HCT116 (cell line): ENCODE measurements around the gene ZFYVE1. TPM values are rescaled to one million over a fixed set of nuclear protein-coding genes. Genes with fewer than 3 reads are reported as not detected.
A peak's percentile ranks its signal among the peaks of the same experiment; 100 is the strongest.

Experiments used
- ATAC-seq: fragments of 200-7000 bp; cut with Tn5 transposase; 2 replicates; pipeline ENCODE4 v1.9.1; 2020; ENCODE audit warnings: mild to moderate bottlenecking, moderate library complexity
- Bru-seq: library from RNA; stranded (reverse); fragments of 400-500 nt; gene quantifications from one replicate; lab custom pipeline; 2021; lab: Mats Ljungman, UMichigan
- BruChase-seq, 2 experiments: library from RNA; stranded (reverse); fragments of 400-500 nt; gene quantifications; one replicate each; lab custom pipeline; 2021; lab: Mats Ljungman, UMichigan
- BruUV-seq: library from RNA; stranded (reverse); fragments of 400-500 nt; replicated peaks from 2 replicates; lab custom pipeline; 2021; lab: Mats Ljungman, UMichigan
- CTCF ChIA-PET: fragments of 300-600 bp; sonication (Branson Sonifier 250); formaldehyde crosslinking; loops from one replicate; lab custom pipeline; 2021; ENCODE audit warnings: antibody characterized with exemption; lab: Charles Lee
- POLR2A ChIA-PET: fragments of 300-600, 350-600 bp; sonication (Branson Sonifier 250); formaldehyde crosslinking; loops from one replicate; lab custom pipeline; 2021; ENCODE audit warnings: antibody characterized with exemption; lab: Charles Lee
- RAD21 ChIA-PET, 2 experiments: fragments of 300-600 bp; sonication (Branson Sonifier 250); formaldehyde crosslinking; loops; one replicate each; lab custom pipeline; 2023; ENCODE audit warnings: low total read pairs in 2 of 2; ENCODE audit not compliant: uncharacterized antibody in 2 of 2, unreplicated experiment in 2 of 2, low non-redundant PET in 1 of 2; lab: Charles Lee
- DNase-seq: peaks from one replicate; pipeline ENCODE4 v3.0.0-alpha.2; 2010; ENCODE audit warnings: low read depth, low spot score
- H2AFZ ChIP-seq: fragments of 200-600 bp; shearing (Covaris generic), sonication (generic); 2 replicates; pipeline ENCODE4 v1.6.1; 2017; ENCODE audit warnings: low read depth, mixed run types, mixed read lengths, antibody characterized with exemption, low read length; ENCODE audit not compliant: poor library complexity, severe bottlenecking
- H3K27ac ChIP-seq: 2 replicates; pipeline ENCODE4 v1.5.1; 2012; ENCODE audit warnings: low read depth, low read length
- H3K27me3 ChIP-seq: fragments of 200-600 bp; sonication (generic); 2 replicates; pipeline ENCODE4 v1.6.1; 2016; ENCODE audit warnings: mixed run types, low read length, mixed read lengths; ENCODE audit not compliant: insufficient read depth
- H3K36me3 ChIP-seq, 2 experiments: fragments of 200-500 bp in 1 of 2; fragments of 200-600 bp in 1 of 2; sonication (Bioruptor generic) in 1 of 2; sonication (generic) in 1 of 2; 2 replicates each; pipeline versions ENCODE4 v1.5.1 to v1.6.1; 2014 to 2016; ENCODE audit warnings: low read length in 2 of 2, inconsistent platforms in 1 of 2, mixed read lengths in 1 of 2, mixed run types in 1 of 2; ENCODE audit not compliant: insufficient read depth in 2 of 2, control insufficient read depth in 1 of 2
- H3K4me1 ChIP-seq, 2 experiments: fragments of 200-600 bp in 1 of 2; sonication (generic) in 1 of 2; 2 replicates each; pipeline versions ENCODE4 v1.5.1 to v1.6.1; 2012 to 2017; ENCODE audit warnings: low read length in 2 of 2, inconsistent platforms in 1 of 2, mild to moderate bottlenecking in 1 of 2, mixed read lengths in 1 of 2, mixed run types in 1 of 2, moderate library complexity in 1 of 2; ENCODE audit not compliant: insufficient read depth in 2 of 2, control insufficient read depth in 1 of 2
- H3K4me2 ChIP-seq: fragments of 200-600 bp; sonication (generic); 2 replicates; pipeline ENCODE4 v1.6.1; 2017; ENCODE audit warnings: mixed run types, low read length, mixed read lengths
- H3K4me3 ChIP-seq, 2 experiments: fragments of 200-600 bp in 1 of 2; sonication (generic) in 1 of 2; replicated peaks in 1 of 2; 2 replicates each; pipeline ENCODE4 v1.5.1; 2011 to 2016; ENCODE audit warnings: low read length in 2 of 2, control low read depth in 1 of 2, low read depth in 1 of 2, mild to moderate bottlenecking in 1 of 2, mixed read lengths in 1 of 2, mixed run types in 1 of 2
- H3K79me2 ChIP-seq: fragments of 200-600 bp; sonication (generic); 2 replicates; pipeline ENCODE4 v1.6.1; 2017; ENCODE audit warnings: mild to moderate bottlenecking, mixed run types, low read length, moderate library complexity, mixed read lengths; ENCODE audit not compliant: insufficient read depth
- H3K9ac ChIP-seq: fragments of 200-600 bp; sonication (generic); 2 replicates; pipeline ENCODE4 v1.6.1; 2016; ENCODE audit warnings: low read length, mixed read lengths
- H3K9me2 ChIP-seq: fragments of 200-600 bp; sonication (generic), shearing (Covaris generic); 2 replicates; pipeline ENCODE4 v1.6.1; 2017; ENCODE audit warnings: mixed run types, mild to moderate bottlenecking, moderate library complexity; ENCODE audit not compliant: insufficient read depth
- H3K9me3 ChIP-seq, 2 experiments: fragments of 200-500 bp in 1 of 2; fragments of 200-600 bp in 1 of 2; sonication (Bioruptor generic) in 1 of 2; sonication (generic) in 1 of 2; 2 replicates each; pipeline ENCODE4 v1.6.1; 2014 to 2017; ENCODE audit warnings: low read length in 2 of 2, mixed read lengths in 2 of 2, inconsistent platforms in 1 of 2, low read depth in 1 of 2, mild to moderate bottlenecking in 1 of 2, mixed run types in 1 of 2, moderate library complexity in 1 of 2; ENCODE audit not compliant: control insufficient read depth in 1 of 2, insufficient read depth in 1 of 2
- H4K20me1 ChIP-seq: fragments of 200-600 bp; sonication (generic), shearing (Covaris generic); 2 replicates; pipeline ENCODE4 v1.6.1; 2017; ENCODE audit warnings: mixed run types, mild to moderate bottlenecking, moderate library complexity; ENCODE audit not compliant: insufficient read depth
- CTCF ChIP-seq, 3 experiments: fragments of 200-600 bp in 1 of 3; sonication (generic) in 1 of 3; IDR thresholded peaks in 2 of 3; conservative IDR thresholded peaks in 1 of 3; 2 replicates each; pipeline ENCODE4 v1.5.1; 2012 to 2017; ENCODE audit warnings: low read depth in 2 of 3, low read length in 2 of 3, antibody characterized with exemption in 1 of 3, borderline replicate concordance in 1 of 3, control low read depth in 1 of 3, mild to moderate bottlenecking in 1 of 3, mixed read lengths in 1 of 3, mixed run types in 1 of 3, moderate library complexity in 1 of 3; ENCODE audit not compliant: insufficient read depth in 1 of 3
- EGR1 ChIP-seq: IDR thresholded peaks from 2 replicates; pipeline ENCODE4 v1.6.1; 2012; ENCODE audit warnings: low read depth
- ELF1 ChIP-seq: IDR thresholded peaks from 2 replicates; pipeline ENCODE4 v1.6.1; 2012; ENCODE audit warnings: low read depth, borderline replicate concordance
- EZH2phosphoT487 ChIP-seq: fragments of 200-600 bp; IDR thresholded peaks from 2 replicates; pipeline ENCODE4 v1.6.1; 2018; ENCODE audit warnings: antibody characterized with exemption, borderline replicate concordance
- FOSL1 ChIP-seq: IDR thresholded peaks from 2 replicates; pipeline ENCODE4 v1.6.1; 2012; ENCODE audit warnings: low read depth
- POLR2A ChIP-seq: IDR thresholded peaks from 2 replicates; pipeline ENCODE4 v1.7.0; 2011; ENCODE audit warnings: borderline replicate concordance; ENCODE audit not compliant: insufficient read depth, insufficient read length; ENCODE audit errors: extremely low read depth
- POLR2AphosphoS5 ChIP-seq: IDR thresholded peaks from 2 replicates; pipeline ENCODE4 v1.6.1; 2011; ENCODE audit warnings: mild to moderate bottlenecking, low read depth, low read length, moderate library complexity
- SIN3A ChIP-seq: IDR thresholded peaks from 2 replicates; pipeline ENCODE4 v1.6.1; 2012; ENCODE audit warnings: low read depth
- SP1 ChIP-seq: IDR thresholded peaks from 2 replicates; pipeline ENCODE4 v1.6.1; 2012; ENCODE audit warnings: low read depth
- SRF ChIP-seq: IDR thresholded peaks from 2 replicates; pipeline ENCODE4 v1.6.1; 2012; ENCODE audit warnings: low read depth
- YY1 ChIP-seq: IDR thresholded peaks from 2 replicates; pipeline ENCODE4 v1.6.1; 2011; ENCODE audit warnings: low read length, low read depth, moderate library complexity, mild to moderate bottlenecking; ENCODE audit not compliant: insufficient replicate concordance; ENCODE audit errors: extremely low read depth
- ZFX ChIP-seq: fragments of 450-650 bp; IDR thresholded peaks from 2 replicates; pipeline ENCODE4 v1.6.1; 2017
- intact Hi-C: fragments of 100-400 bp; cut with micrococcal nuclease; formaldehyde crosslinking; loops from 2 replicates; pipeline ENCODE4 v1.10.0; 2022
- long read RNA-seq: library from polyadenylated mRNA; unstranded; transcript quantifications from one replicate; pipeline ENCODE4 v2.0.0, GENCODE V29; 2021; ENCODE audit not compliant: unreplicated experiment
- polyA plus RNA-seq: library from polyadenylated mRNA; unstranded; fragments of >200 nt; gene quantifications from 2 replicates; pipeline ENCODE4 v1.2.1, GENCODE V29; 2012; ENCODE audit warnings: missing spikeins
- total RNA-seq: library from RNA; stranded (reverse); gene quantifications from one replicate; pipeline ENCODE4 v1.2.1, GENCODE V29; 2021; ENCODE audit not compliant: unreplicated experiment

Gene ZFYVE1
- total RNA-seq (7.7 TPM), Bru-seq, nascent RNA (percentile 49 among the genes with signal in this experiment), BruChase-seq, experiment 1, labeled RNA remaining after a 6-hour chase (percentile 48 among the genes with signal in this experiment), BruChase-seq, experiment 2, labeled RNA remaining after a 2-hour chase (percentile 51 among the genes with signal in this experiment)
- polyA plus RNA-seq: 7.9 and 11.6 TPM in 2 replicates
- long read RNA-seq, full-length matches to known transcripts: 1 of 7 reads
- long read RNA-seq, partial matches to known transcripts: 4 of 7 reads
- long read RNA-seq, other reads (novel, unspliced or antisense): 2 of 7 reads

- CTCF ChIA-PET: interaction anchor here (1.0 kb wide), 1 partner anchor 65 kb away, joined by 3 read pairs; no protein-coding TSS in a partner anchor
- Histone ChIP-seq H4K20me1 (no peaks in the 10 kb centered on the region), H3K9me3 (no peaks in the 10 kb centered on the region), H3K4me2 (peak within 1 kb of the TSS; percentile 84), H3K9me2 (no peaks in the 10 kb centered on the region), H3K27me3 (no peaks in the 10 kb centered on the region), H3K79me2 (no peaks in the 10 kb centered on the region), H2AFZ (peak within 1 kb of the TSS; percentile 95), H3K4me1 (peaks cover 3 to 22% of the 10 kb centered on the region in 2 experiments; a peak in 3 of 4 replicates), H3K4me3 (peak within 1 kb of the TSS; percentile 67 to 84), H3K36me3 (peaks cover 0 to 3% of the 10 kb centered on the region in 2 experiments; a peak in 1 of 4 replicates), H3K27ac (peak within 1 kb of the TSS; percentile 28; the same call in 1 of the 2 replicates), H3K9ac (peak within 1 kb of the TSS; percentile 60)
- no TSS peak for BruUV-seq
- RAD21 ChIA-PET: no interaction called here
- peak; percentile 81 for TF ChIP-seq POLR2AphosphoS5
- no peak for TF ChIP-seq EZH2phosphoT487
- TF ChIP-seq ELF1: peak; percentile 87
- peak; percentile 75 for TF ChIP-seq EGR1
- no peak for TF ChIP-seq FOSL1
- TF ChIP-seq ZFX: no peak
- peak; percentile 90 for TF ChIP-seq SIN3A
- TF ChIP-seq SP1: peak; percentile 95
- peak; percentile 86 for TF ChIP-seq SRF
- TF ChIP-seq YY1: peak; percentile 80
- no peak for TF ChIP-seq CTCF (IDR thresholded peaks at IDR 0.05 in 2 of 3, conservative IDR thresholded peaks at IDR 0.05 in 1 of 3; ENCODE audit: borderline replicate concordance in 1 of 3, insufficient read depth in 1 of 3, low read depth in 2 of 3, low read length in 2 of 3)
- TF ChIP-seq POLR2A: no peak
- POLR2A ChIA-PET: interaction anchor here (0.7 to 2.3 kb wide), 8 partner anchors 10 to 101 kb away, joined by 3 to 11 read pairs (median 4); partner anchors contain the start of genes DCAF4 and RBM25
- intact Hi-C loops: loop anchor here (5.0 kb wide), 1 partner anchor 65 kb away; no protein-coding TSS in a partner anchor
- DNase-seq (peak; percentile 95), ATAC-seq (peak; percentile 99)
These were observed at the start of gene ZFYVE1 for GRCh38 chr14:73026845-73027542. Gene ZFYVE1 (minus strand): TSS chr14:73027106. CDS start chr14:73024508, 2,598 bp downstream.
